GM10248 (cell line): ENCODE data around the gene FAM53A.

Source experiments
- CTCF ChIA-PET: fragments of 300-600 bp; sonication (Branson Sonifier 250); formaldehyde crosslinking; extraction: SDS; loops from one replicate; lab custom pipeline; 2021; ENCODE audit warnings: antibody characterized with exemption; lab: Yijun Ruan, JAX
- POLR2A ChIA-PET: fragments of 350-650 bp; sonication (Branson Sonifier 250); formaldehyde crosslinking; extraction: SDS; loops from one replicate; lab custom pipeline; 2020; ENCODE audit warnings: antibody characterized with exemption; lab: Yijun Ruan, JAX
- DNase-seq: peaks from one replicate; pipeline ENCODE4 v3.0.0; 2012; ENCODE audit errors: extremely low spot score
- TF ChIP-seq, protein P1 (sequence below): IDR thresholded peaks from 2 replicates; pipeline ENCODE4 v1.5.1; 2012; ENCODE audit warnings: mild to moderate bottlenecking, low read depth; ENCODE audit errors: extremely low read depth, missing control alignments, control extremely low read depth

FAM53A gene

DNA sequence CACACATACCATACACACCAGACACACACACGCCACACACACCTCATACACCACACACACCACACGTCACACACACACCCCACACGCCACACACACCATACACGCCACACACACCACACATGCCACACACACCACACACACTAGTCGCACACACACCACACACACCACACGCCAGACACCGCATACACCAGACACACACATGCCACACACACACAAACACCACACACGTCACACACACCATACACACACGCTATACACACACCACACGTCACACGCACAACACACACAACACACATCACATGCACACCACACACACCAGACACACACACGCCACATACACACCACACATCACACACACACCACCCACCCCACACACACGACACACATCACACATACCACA lies 32.0 kb downstream of the FAM53A start:
- ChIA-PET POLR2A (no interaction called here), CTCF (no interaction called here)
- TF ChIP-seq, protein P1, sequence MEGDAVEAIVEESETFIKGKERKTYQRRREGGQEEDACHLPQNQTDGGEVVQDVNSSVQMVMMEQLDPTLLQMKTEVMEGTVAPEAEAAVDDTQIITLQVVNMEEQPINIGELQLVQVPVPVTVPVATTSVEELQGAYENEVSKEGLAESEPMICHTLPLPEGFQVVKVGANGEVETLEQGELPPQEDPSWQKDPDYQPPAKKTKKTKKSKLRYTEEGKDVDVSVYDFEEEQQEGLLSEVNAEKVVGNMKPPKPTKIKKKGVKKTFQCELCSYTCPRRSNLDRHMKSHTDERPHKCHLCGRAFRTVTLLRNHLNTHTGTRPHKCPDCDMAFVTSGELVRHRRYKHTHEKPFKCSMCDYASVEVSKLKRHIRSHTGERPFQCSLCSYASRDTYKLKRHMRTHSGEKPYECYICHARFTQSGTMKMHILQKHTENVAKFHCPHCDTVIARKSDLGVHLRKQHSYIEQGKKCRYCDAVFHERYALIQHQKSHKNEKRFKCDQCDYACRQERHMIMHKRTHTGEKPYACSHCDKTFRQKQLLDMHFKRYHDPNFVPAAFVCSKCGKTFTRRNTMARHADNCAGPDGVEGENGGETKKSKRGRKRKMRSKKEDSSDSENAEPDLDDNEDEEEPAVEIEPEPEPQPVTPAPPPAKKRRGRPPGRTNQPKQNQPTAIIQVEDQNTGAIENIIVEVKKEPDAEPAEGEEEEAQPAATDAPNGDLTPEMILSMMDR, result no peak
- no peak for DNase-seq

DNA sequence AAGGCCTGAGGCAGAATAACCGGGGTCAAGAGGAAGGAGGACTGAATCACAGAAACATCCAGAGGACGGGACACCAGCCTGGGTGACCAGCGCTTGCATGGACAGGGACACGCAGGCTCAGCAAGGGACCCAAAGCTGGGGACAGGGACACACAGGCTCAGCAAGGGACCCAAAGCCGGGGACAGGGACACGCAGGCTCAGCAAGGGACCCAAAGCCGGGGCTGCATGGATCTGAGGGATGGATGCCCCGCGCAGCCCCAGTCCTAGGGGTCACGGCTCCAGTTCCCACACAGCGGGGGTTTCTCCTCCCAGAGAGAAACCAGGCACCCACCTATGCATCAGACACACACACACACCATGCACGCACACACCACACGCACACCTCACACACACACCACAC lies 32.5 kb downstream of the FAM53A start:
- no peak for DNase-seq
- TF ChIP-seq, protein P1, result no peak
- CTCF ChIA-PET, result no interaction called here
- POLR2A ChIA-PET, result no interaction called here

DNA sequence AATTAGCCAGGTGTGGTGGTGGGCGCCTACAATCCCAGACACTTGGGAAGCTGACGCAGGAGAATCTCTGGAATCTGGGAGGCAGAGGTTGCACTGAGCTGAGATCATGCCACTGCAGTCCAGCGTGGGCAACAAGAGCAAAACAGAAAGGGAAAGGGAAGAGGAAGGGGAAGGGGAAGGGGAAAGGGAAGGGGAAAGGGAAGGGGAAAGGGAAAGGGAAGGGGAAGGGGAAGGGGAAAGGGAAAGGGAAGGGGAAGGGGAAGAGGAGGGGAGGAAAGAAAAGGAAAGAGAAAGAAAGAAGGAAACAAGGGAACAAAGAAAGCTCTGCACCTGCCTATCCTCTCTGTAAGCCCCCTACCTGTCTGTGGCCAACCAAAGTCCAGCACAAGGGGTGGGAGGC lies 35.2 kb downstream of the FAM53A start:
- POLR2A ChIA-PET, result no interaction called here
- CTCF ChIA-PET, result interaction anchor here (1.4 to 1.6 kb wide), 2 partner anchors 9 to 20 kb away, joined by 3 to 4 read pairs; no protein-coding TSS in a partner anchor
- no peak for DNase-seq
- TF ChIP-seq, protein P1, result no peak

DNA sequence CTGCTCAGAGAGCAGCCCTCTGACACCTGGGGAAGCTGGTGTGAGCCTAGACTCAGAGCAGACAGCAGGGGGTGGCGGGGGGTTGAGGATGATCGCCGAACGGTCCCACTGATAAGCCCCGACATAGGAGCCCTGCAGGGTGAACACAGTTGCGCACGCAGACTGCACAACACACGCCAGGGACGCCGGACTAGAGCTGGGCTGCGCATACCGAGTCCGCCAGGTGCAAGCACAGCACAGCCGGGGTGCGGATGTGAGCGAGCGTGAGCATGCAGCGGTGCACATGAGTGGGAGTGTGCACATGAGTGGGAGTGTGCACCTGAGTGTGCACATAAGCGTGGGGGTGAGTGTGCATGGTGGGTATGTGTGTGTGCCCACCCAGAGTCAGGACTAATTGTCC lies 36.7 kb downstream of the FAM53A start:
- DNase-seq, result no peak
- ChIA-PET POLR2A (interaction anchor here (0.7 kb wide), 1 partner anchor 89 kb away, joined by 5 read pairs; no protein-coding TSS in a partner anchor), CTCF (interaction anchor here (0.8 to 1.6 kb wide), 5 partner anchors 18 to 291 kb away, joined by 3 to 4 read pairs (median 3); no protein-coding TSS in a partner anchor)
- TF ChIP-seq, protein P1, result no peak

GRCh38 chr4:1646690-1647089 lies 37.4 kb downstream of the FAM53A start:
- TF ChIP-seq, protein P1, result no peak
- no peak for DNase-seq
- ChIA-PET POLR2A (no interaction called here), CTCF (interaction anchor here (0.8 to 1.4 kb wide), 3 partner anchors 17 to 291 kb away, joined by 3 to 4 read pairs (median 3); no protein-coding TSS in a partner anchor)

DNA sequence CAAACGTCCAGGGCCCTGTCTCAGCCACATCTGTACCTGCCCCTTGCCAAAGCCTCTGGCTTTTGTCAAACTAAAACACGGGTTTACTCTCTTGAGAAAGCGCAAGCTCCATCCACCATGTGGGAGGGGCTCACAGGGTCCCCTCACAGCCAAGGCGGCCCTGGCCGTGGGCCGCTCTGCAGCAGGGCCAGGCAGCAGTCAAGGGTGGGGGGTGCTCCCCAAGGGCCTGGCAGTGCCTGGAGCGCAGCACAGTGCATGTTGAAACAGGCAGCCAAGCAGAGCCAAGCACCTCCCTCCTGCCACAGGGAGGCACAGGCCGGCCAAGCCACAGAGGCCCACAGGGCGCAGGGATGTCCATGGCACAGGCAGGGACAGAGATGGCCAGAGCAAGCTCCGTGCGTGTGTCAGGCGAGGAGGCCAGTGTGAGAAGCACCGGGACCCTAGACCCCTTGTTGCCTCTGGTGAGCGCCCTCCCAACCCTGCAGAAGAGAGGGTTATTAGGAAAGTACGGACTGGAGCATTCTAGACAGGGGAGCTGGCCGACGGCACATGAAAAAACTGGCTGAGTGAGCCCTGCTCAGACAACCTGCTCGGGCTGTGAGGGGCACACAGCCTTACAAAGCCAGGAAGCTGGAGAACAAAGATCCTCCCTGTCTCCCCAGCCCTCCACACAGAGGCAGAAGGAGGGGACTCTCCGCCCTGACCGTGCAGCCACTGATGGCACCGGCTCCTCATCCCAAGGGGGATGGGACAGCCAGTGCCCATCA lies 39.0 kb downstream of the FAM53A start:
- POLR2A ChIA-PET, result no interaction called here
- DNase-seq, result no peak
- TF ChIP-seq, protein P1, result no peak
- CTCF ChIA-PET, result no interaction called here
